GM23338 (cell line): ENCODE data around the gene CTBP2. TPM values are rescaled to one million over a fixed set of nuclear protein-coding genes. Genes with fewer than 3 reads are reported as not detected.
A peak's percentile ranks its signal among the peaks of the same experiment; 100 is the strongest.

ENCODE experiments used
- ATAC-seq: fragments of 200-7000 bp; cut with Tn5 transposase; 3 replicates; pipeline ENCODE4 v1.9.1; 2020
- DNase-seq: peaks from one replicate; pipeline ENCODE4 v3.0.0-alpha.2; 2015; ENCODE audit warnings: low spot score
- H2AFZ ChIP-seq: fragments of 200-600 bp; sonication (generic); 2 replicates; pipeline ENCODE4 v1.8.0; 2016; ENCODE audit warnings: antibody characterized with exemption, mild to moderate bottlenecking, moderate library complexity
- H3F3A ChIP-seq: fragments of 200-600 bp; sonication (generic); replicated peaks from 2 replicates; pipeline ENCODE4 v1.8.0; 2017; ENCODE audit warnings: antibody characterized with exemption, mixed run types, low read depth
- H3K27ac ChIP-seq: fragments of 200-600 bp; sonication (generic); 2 replicates; pipeline ENCODE4 v1.6.1; 2016; ENCODE audit warnings: low read depth
- H3K27me3 ChIP-seq: fragments of 200-600 bp; sonication (generic); 2 replicates; pipeline ENCODE4 v1.8.0; 2016; ENCODE audit warnings: mild to moderate bottlenecking, mixed run types, moderate library complexity; ENCODE audit not compliant: insufficient read depth
- H3K36me3 ChIP-seq: fragments of 200-600 bp; sonication (generic); 2 replicates; pipeline ENCODE4 v1.8.0; 2016; ENCODE audit warnings: mild to moderate bottlenecking; ENCODE audit not compliant: insufficient read depth
- H3K4me1 ChIP-seq: fragments of 200-600 bp; sonication (generic); 2 replicates; pipeline ENCODE4 v1.8.0; 2016; ENCODE audit warnings: mild to moderate bottlenecking, moderate library complexity; ENCODE audit not compliant: insufficient read depth
- H3K4me2 ChIP-seq: fragments of 200-600 bp; sonication (generic); 2 replicates; pipeline ENCODE4 v1.7.1; 2017; ENCODE audit warnings: mixed run types
- H3K4me3 ChIP-seq: fragments of 200-600 bp; sonication (generic); 2 replicates; pipeline ENCODE4 v1.6.1; 2016; ENCODE audit warnings: mixed run types
- H3K79me2 ChIP-seq: fragments of 200-600 bp; sonication (generic); replicated peaks from 2 replicates; pipeline ENCODE4 v1.8.0; 2017; ENCODE audit warnings: mild to moderate bottlenecking; ENCODE audit not compliant: insufficient read depth
- H3K9me2 ChIP-seq: fragments of 200-600 bp; sonication (generic); 2 replicates; pipeline ENCODE4 v1.8.0; 2017; ENCODE audit not compliant: insufficient read depth
- H4K20me1 ChIP-seq: fragments of 200-600 bp; sonication (generic); replicated peaks from 2 replicates; pipeline ENCODE4 v1.8.0; 2017; ENCODE audit warnings: mild to moderate bottlenecking; ENCODE audit not compliant: insufficient read depth
- H3K27ac Mint-ChIP-seq: 2 replicates; pipeline ENCODE4 v1.8.0; 2020; ENCODE audit warnings: inconsistent platforms, mild to moderate bottlenecking, moderate library complexity, mixed read lengths
- H3K27me3 Mint-ChIP-seq: 3 replicates; pipeline ENCODE4 v1.8.0; 2022; ENCODE audit warnings: low read depth, mild to moderate bottlenecking, moderate library complexity, mixed read lengths, inconsistent platforms; ENCODE audit not compliant: insufficient read depth, poor library complexity
- H3K36me3 Mint-ChIP-seq: 3 replicates; pipeline ENCODE4 v1.8.0; 2021; ENCODE audit warnings: low read depth, mild to moderate bottlenecking, inconsistent platforms, moderate library complexity, mixed read lengths
- H3K4me1 Mint-ChIP-seq: 3 replicates; pipeline ENCODE4 v1.8.0; 2020; ENCODE audit warnings: mild to moderate bottlenecking, inconsistent platforms, mixed read lengths
- H3K4me3 Mint-ChIP-seq: 3 replicates; pipeline ENCODE4 v1.8.0; 2021; ENCODE audit warnings: moderate library complexity, mild to moderate bottlenecking, inconsistent platforms, mixed read lengths
- H3K9me3 Mint-ChIP-seq: 3 replicates; pipeline ENCODE4 v1.8.0; 2020; ENCODE audit warnings: moderate library complexity, mild to moderate bottlenecking, inconsistent platforms, mixed read lengths
- CREB1 ChIP-seq: fragments of 250-450 bp; sonication (Bioruptor Pico); IDR thresholded peaks from 2 replicates; pipeline ENCODE4 v1.5.0; 2020; ENCODE audit warnings: low read depth, mild to moderate bottlenecking, moderate library complexity
- ETS1 ChIP-seq: IDR thresholded peaks from 2 replicates; pipeline ENCODE4 v1.6.1; 2016; ENCODE audit warnings: antibody characterized with exemption
- EZH2 ChIP-seq: fragments of 200-600 bp; sonication (generic); IDR thresholded peaks from one replicate; pipeline ENCODE4 v1.8.0; 2017; ENCODE audit warnings: antibody characterized with exemption, mild to moderate bottlenecking, low read depth; ENCODE audit not compliant: unreplicated experiment
- EZH2phosphoT487 ChIP-seq: fragments of 200-600 bp; sonication (generic); IDR thresholded peaks from one replicate; pipeline ENCODE4 v1.8.1; 2018; ENCODE audit warnings: antibody characterized with exemption; ENCODE audit not compliant: unreplicated experiment
- JUNB ChIP-seq: IDR thresholded peaks from one replicate; pipeline ENCODE4 v1.6.1; 2016; ENCODE audit warnings: antibody characterized with exemption; ENCODE audit not compliant: unreplicated experiment
- NANOG ChIP-seq: IDR thresholded peaks from 2 replicates; pipeline ENCODE4 v1.6.1; 2016; ENCODE audit warnings: antibody characterized with exemption, borderline replicate concordance
- POLR2AphosphoS5 ChIP-seq: IDR thresholded peaks from 2 replicates; pipeline ENCODE4 v1.6.1; 2016; ENCODE audit warnings: antibody characterized with exemption, low read depth
- REST ChIP-seq: IDR thresholded peaks from one replicate; pipeline ENCODE4 v1.6.1; 2018; ENCODE audit warnings: antibody characterized with exemption; ENCODE audit not compliant: unreplicated experiment
- STAT1 ChIP-seq: IDR thresholded peaks from one replicate; pipeline ENCODE4 v1.6.1; 2016; ENCODE audit warnings: antibody characterized with exemption; ENCODE audit not compliant: unreplicated experiment
- ZNF114 ChIP-seq: fragments of 250-450 bp; sonication (Bioruptor Pico); IDR thresholded peaks from 2 replicates; pipeline ENCODE4 v1.5.0; 2020; ENCODE audit warnings: mild to moderate bottlenecking, moderate library complexity
- ZNF331 ChIP-seq: fragments of 250-450 bp; sonication (Bioruptor Pico); IDR thresholded peaks from 2 replicates; pipeline ENCODE4 v1.5.0; 2020; ENCODE audit warnings: low read depth, mild to moderate bottlenecking, moderate library complexity
- polyA plus RNA-seq: library from polyadenylated mRNA; unstranded; fragments of >200 nt; fragmentation: Nextera tagmentation; extraction: Ambion mirVana; gene quantifications from 2 replicates; pipeline ENCODE4 v1.2.1, GENCODE V29; 2016
- total RNA-seq: library from RNA; depleted of rRNA; stranded (reverse); fragments of >200 nt; shearing (Covaris generic); gene quantifications from 2 replicates; pipeline ENCODE4 v1.2.3, GENCODE V29; 2014
- TF ChIP-seq, protein P1 (sequence below): fragments of 250-450 bp; sonication (Bioruptor Pico); IDR thresholded peaks from 2 replicates; pipeline ENCODE4 v1.5.0; 2020; ENCODE audit warnings: mild to moderate bottlenecking, moderate library complexity
- TF ChIP-seq, protein P2 (sequence below), 2 experiments: fragments of 200-600 bp in 1 of 2; sonication (generic) in 1 of 2; conservative IDR thresholded peaks; 2 replicates each; pipeline versions ENCODE4 v1.5.1 to v1.6.1; 2016 to 2017; ENCODE audit warnings: antibody characterized with exemption in 2 of 2, low read depth in 2 of 2, mild to moderate bottlenecking in 2 of 2, moderate library complexity in 1 of 2

CTBP2 gene
- total and polyA plus RNA-seq, 2 experiments from 2014 or later: 133 to 265 TPM

DNA sequence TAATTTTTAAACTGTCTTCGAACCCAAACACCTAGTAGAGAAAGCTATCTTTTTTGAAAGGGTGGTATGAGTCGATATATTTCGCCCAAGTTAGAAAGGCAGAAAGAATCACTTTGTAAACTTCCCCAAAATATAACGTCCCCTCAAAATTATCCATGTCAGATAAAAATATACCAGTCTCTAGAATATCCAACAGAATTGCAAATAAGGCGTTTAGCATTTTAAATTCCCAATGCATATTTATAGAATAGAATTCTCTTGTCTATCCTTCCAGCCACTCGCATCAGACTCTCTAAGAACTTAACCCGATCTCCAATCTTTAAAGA lies 2.1 kb downstream of the CTBP2 start:
- Histone ChIP-seq H3K27me3 (no peaks in the 10 kb centered on the region), H3K36me3 (no peaks in the 10 kb centered on the region), H3K27ac (peak overlapping the region; percentile 98), H4K20me1 (no peaks in the 10 kb centered on the region; the same call in 1 of the 2 replicates), H3K4me1 (peaks cover 40% of the 10 kb centered on the region), H3F3A (peaks cover 18% of the 10 kb centered on the region), H3K4me2 (peak overlapping the region; percentile 78), H3K9me2 (no peaks in the 10 kb centered on the region), H2AFZ (no peak overlapping the region), H3K4me3 (peak overlapping the region; percentile 90), H3K79me2 (peaks cover 73% of the 10 kb centered on the region)
- H3K4me1 Mint-ChIP-seq: peaks cover 45% of the 10 kb centered on the region
- H3K9me3 Mint-ChIP-seq: no peaks in the 10 kb centered on the region; the same call in 1 of the 3 replicates
- peak overlapping the region; percentile 95 for H3K27ac Mint-ChIP-seq
- peak overlapping the region; percentile 98 for H3K4me3 Mint-ChIP-seq
- no peak for DNase-seq
- TF ChIP-seq EZH2phosphoT487 (no peak), REST (no peak), ZNF114 (CRISPR knock-in tag) (no peak), POLR2AphosphoS5 (no peak), NANOG (no peak), ETS1 (no peak), ZNF331 (no peak), EZH2 (no peak), CREB1 (CRISPR knock-in tag) (no peak), STAT1 (no peak), JUNB (no peak)
- TF ChIP-seq, protein P1, sequence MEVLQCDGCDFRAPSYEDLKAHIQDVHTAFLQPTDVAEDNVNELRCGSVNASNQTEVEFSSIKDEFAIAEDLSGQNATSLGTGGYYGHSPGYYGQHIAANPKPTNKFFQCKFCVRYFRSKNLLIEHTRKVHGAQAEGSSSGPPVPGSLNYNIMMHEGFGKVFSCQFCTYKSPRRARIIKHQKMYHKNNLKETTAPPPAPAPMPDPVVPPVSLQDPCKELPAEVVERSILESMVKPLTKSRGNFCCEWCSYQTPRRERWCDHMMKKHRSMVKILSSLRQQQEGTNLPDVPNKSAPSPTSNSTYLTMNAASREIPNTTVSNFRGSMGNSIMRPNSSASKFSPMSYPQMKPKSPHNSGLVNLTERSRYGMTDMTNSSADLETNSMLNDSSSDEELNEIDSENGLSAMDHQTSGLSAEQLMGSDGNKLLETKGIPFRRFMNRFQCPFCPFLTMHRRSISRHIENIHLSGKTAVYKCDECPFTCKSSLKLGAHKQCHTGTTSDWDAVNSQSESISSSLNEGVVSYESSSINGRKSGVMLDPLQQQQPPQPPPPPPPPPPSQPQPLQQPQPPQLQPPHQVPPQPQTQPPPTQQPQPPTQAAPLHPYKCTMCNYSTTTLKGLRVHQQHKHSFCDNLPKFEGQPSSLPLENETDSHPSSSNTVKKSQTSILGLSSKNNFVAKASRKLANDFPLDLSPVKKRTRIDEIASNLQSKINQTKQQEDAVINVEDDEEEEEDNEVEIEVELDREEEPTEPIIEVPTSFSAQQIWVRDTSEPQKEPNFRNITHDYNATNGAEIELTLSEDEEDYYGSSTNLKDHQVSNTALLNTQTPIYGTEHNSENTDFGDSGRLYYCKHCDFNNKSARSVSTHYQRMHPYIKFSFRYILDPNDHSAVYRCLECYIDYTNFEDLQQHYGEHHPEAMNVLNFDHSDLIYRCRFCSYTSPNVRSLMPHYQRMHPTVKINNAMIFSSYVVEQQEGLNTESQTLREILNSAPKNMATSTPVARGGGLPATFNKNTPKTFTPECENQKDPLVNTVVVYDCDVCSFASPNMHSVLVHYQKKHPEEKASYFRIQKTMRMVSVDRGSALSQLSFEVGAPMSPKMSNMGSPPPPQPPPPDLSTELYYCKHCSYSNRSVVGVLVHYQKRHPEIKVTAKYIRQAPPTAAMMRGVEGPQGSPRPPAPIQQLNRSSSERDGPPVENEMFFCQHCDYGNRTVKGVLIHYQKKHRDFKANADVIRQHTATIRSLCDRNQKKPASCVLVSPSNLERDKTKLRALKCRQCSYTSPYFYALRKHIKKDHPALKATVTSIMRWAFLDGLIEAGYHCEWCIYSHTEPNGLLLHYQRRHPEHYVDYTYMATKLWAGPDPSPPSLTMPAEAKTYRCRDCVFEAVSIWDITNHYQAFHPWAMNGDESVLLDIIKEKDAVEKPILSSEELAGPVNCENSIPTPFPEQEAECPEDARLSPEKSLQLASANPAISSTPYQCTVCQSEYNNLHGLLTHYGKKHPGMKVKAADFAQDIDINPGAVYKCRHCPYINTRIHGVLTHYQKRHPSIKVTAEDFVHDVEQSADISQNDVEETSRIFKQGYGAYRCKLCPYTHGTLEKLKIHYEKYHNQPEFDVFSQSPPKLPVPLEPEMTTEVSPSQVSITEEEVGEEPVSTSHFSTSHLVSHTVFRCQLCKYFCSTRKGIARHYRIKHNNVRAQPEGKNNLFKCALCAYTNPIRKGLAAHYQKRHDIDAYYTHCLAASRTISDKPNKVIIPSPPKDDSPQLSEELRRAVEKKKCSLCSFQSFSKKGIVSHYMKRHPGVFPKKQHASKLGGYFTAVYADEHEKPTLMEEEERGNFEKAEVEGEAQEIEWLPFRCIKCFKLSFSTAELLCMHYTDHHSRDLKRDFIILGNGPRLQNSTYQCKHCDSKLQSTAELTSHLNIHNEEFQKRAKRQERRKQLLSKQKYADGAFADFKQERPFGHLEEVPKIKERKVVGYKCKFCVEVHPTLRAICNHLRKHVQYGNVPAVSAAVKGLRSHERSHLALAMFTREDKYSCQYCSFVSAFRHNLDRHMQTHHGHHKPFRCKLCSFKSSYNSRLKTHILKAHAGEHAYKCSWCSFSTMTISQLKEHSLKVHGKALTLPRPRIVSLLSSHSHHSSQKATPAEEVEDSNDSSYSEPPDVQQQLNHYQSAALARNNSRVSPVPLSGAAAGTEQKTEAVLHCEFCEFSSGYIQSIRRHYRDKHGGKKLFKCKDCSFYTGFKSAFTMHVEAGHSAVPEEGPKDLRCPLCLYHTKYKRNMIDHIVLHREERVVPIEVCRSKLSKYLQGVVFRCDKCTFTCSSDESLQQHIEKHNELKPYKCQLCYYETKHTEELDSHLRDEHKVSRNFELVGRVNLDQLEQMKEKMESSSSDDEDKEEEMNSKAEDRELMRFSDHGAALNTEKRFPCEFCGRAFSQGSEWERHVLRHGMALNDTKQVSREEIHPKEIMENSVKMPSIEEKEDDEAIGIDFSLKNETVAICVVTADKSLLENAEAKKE (CRISPR knock-in tag): no peak
- TF ChIP-seq, protein P2, sequence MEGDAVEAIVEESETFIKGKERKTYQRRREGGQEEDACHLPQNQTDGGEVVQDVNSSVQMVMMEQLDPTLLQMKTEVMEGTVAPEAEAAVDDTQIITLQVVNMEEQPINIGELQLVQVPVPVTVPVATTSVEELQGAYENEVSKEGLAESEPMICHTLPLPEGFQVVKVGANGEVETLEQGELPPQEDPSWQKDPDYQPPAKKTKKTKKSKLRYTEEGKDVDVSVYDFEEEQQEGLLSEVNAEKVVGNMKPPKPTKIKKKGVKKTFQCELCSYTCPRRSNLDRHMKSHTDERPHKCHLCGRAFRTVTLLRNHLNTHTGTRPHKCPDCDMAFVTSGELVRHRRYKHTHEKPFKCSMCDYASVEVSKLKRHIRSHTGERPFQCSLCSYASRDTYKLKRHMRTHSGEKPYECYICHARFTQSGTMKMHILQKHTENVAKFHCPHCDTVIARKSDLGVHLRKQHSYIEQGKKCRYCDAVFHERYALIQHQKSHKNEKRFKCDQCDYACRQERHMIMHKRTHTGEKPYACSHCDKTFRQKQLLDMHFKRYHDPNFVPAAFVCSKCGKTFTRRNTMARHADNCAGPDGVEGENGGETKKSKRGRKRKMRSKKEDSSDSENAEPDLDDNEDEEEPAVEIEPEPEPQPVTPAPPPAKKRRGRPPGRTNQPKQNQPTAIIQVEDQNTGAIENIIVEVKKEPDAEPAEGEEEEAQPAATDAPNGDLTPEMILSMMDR (conservative IDR thresholded peaks at IDR 0.05; ENCODE audit: low read depth in 2 of 2): no peak
- H3K27me3 Mint-ChIP-seq: peaks cover 20% of the 10 kb centered on the region
- no peak for ATAC-seq
- H3K36me3 Mint-ChIP-seq: peaks cover 40% of the 10 kb centered on the region
